Colonic mucosa (tissue), 4 donors: Measurements from ENCODE around the gene SEC24D. TPM values are rescaled to one million over a fixed set of nuclear protein-coding genes. Genes with fewer than 3 reads are reported as not detected.

Source experiments
- DNase-seq: peaks from one replicate; pipeline ENCODE4 v3.0.0-alpha.2; 2020
- H3K27ac ChIP-seq: fragments of 200-600 bp; one replicate; pipeline ENCODE4 v1.8.0; 2021
- H3K27me3 ChIP-seq: fragments of 200-600 bp; one replicate; pipeline ENCODE4 v1.8.0; 2021
- H3K36me3 ChIP-seq: fragments of 200-600 bp; one replicate; pipeline ENCODE4 v1.8.0; 2021
- H3K4me1 ChIP-seq: fragments of 200-600 bp; one replicate; pipeline ENCODE4 v1.8.0; 2021; ENCODE audit warnings: mild to moderate bottlenecking
- H3K4me3 ChIP-seq: fragments of 200-600 bp; one replicate; pipeline ENCODE4 v1.8.0; 2021
- H3K9ac ChIP-seq, 2 donors: one replicate each; pipeline ENCODE4 v1.7.0; 2013; ENCODE audit warnings: control low read depth in 2 of 2, low read depth in 2 of 2, low read length in 2 of 2
- H3K9me3 ChIP-seq: fragments of 200-600 bp; one replicate; pipeline ENCODE4 v1.8.0; 2021
- intact Hi-C: fragments of 100-400 bp; cut with DNase I; formaldehyde crosslinking; loops from one replicate; pipeline ENCODE4 v1.14.1; 2022
- total RNA-seq, 2 donors: library from RNA; stranded (reverse); fragmentation: NEBNext Ultra II Directional in 1 of 2; extraction: Animal tissue kit (Norgen Biotek cat#: 25700) in 1 of 2; gene quantifications; one replicate each; pipeline ENCODE4 v1.2.1, GENCODE V29; 2021
- TF ChIP-seq, protein P1 (sequence below): fragments of 200-600 bp; IDR thresholded peaks from one replicate; pipeline ENCODE4 v1.8.0; 2022; ENCODE audit warnings: antibody characterized with exemption, mild to moderate bottlenecking
- donor health status: healthy.
- donor health status: DM: no; HTN: no; CAD: no.
- donor health status: DM: no; HTN: no; CAD: no.

The SEC24D gene
- total RNA-seq, 2 donors from 2014 or later, result 71.8 to 77.0 TPM

DNA sequence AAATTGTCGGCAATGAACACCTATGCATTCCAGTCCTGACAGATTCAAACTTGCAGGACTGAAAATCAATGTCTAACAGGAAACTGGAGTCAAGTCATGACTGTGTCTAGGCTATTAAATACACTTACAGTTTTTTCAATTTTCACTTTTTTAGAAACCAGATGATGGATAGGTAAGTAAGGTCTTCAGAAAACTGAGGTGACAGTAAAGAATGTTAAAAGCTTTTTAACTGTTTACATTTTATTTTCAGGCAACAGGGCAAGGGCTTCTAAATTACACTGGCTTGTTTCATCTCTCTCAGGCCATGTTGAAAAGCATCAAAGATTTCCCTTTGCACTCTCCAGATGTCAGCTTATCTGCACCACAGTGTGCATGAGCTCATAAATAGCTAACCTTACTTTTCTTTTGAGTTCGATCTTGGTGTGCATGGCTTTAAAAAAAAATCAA lies 65.2 kb downstream of the SEC24D start:
- H3K27me3 ChIP-seq, result no peaks in the 10 kb centered on the region
- H3K9ac ChIP-seq, result no peak overlapping the region
- no peak for DNase-seq
- H3K9me3 ChIP-seq, result no peaks in the 10 kb centered on the region
- H3K4me3 ChIP-seq, result no peak overlapping the region
- H3K4me1 ChIP-seq, result no peaks in the 10 kb centered on the region
- H3K27ac ChIP-seq, result no peak overlapping the region
- intact Hi-C loops, result loop anchor here (5.0 kb wide), 2 partner anchors 117 to 197 kb away; partner anchors contain the start of gene SYNPO2
- TF ChIP-seq, protein P1, sequence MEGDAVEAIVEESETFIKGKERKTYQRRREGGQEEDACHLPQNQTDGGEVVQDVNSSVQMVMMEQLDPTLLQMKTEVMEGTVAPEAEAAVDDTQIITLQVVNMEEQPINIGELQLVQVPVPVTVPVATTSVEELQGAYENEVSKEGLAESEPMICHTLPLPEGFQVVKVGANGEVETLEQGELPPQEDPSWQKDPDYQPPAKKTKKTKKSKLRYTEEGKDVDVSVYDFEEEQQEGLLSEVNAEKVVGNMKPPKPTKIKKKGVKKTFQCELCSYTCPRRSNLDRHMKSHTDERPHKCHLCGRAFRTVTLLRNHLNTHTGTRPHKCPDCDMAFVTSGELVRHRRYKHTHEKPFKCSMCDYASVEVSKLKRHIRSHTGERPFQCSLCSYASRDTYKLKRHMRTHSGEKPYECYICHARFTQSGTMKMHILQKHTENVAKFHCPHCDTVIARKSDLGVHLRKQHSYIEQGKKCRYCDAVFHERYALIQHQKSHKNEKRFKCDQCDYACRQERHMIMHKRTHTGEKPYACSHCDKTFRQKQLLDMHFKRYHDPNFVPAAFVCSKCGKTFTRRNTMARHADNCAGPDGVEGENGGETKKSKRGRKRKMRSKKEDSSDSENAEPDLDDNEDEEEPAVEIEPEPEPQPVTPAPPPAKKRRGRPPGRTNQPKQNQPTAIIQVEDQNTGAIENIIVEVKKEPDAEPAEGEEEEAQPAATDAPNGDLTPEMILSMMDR, result no peak
- H3K36me3 ChIP-seq, result peaks cover 12% of the 10 kb centered on the region

DNA sequence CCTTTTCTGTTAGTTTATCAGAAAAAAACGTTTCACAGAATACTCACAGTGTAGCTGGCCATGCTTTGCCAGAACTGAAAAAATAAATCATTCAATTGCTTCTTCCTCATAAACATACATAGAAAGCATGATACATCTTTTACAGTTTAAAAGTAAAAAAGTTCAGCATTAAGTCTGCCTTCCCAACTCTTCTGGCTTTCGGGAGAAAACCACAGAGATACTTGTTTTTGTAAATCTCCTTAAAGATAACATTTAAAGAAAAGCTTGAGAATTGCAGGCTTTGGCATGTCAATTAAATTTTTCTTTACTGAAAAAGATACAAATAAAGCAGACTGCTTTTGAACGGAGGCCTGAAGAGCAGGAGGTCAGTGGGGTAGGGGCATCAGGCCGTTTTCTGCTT lies 66.8 kb downstream of the SEC24D start:
- TF ChIP-seq, protein P1, result no peak
- Histone ChIP-seq H3K36me3 (peaks cover 12% of the 10 kb centered on the region), H3K9ac (no peak overlapping the region), H3K27ac (no peak overlapping the region), H3K4me1 (no peaks in the 10 kb centered on the region), H3K4me3 (no peak overlapping the region), H3K9me3 (no peaks in the 10 kb centered on the region), H3K27me3 (no peaks in the 10 kb centered on the region)
- intact Hi-C loops, result no loop called here
- DNase-seq, result no peak

GRCh38 chr4:118767109-118767508 lies 68.8 kb downstream of the SEC24D start:
- peaks cover 12% of the 10 kb centered on the region for H3K36me3 ChIP-seq
- no peaks in the 10 kb centered on the region for H3K4me1 ChIP-seq
- no peak overlapping the region for H3K27ac ChIP-seq

DNA sequence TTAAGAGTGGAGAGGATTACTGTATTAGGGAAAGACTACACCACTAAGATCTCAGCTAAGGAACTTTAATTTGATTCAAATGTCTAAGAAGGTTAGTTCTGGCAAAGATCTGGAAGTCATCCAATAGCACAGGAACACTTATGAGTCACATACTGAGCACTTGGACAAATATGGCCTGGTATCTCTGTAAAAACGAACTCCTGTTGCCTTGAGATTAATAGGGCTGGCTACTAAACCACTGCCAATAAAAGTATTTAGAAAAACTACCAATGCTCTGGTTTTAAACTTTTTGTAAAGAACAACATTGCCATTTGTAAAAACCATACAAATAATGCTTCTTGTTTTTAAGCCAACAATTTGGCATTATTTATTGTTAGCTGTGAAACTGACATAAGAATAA lies 70.5 kb downstream of the SEC24D start:
- TF ChIP-seq, protein P1, result no peak
- no peak for DNase-seq
- no peaks in the 10 kb centered on the region for H3K27me3 ChIP-seq
- intact Hi-C loops, result no loop called here
- H3K9ac ChIP-seq, result no peak overlapping the region
- no peak overlapping the region for H3K4me3 ChIP-seq
- H3K4me1 ChIP-seq, result no peaks in the 10 kb centered on the region
- H3K36me3 ChIP-seq, result peaks cover 12% of the 10 kb centered on the region
- H3K9me3 ChIP-seq, result no peaks in the 10 kb centered on the region
- H3K27ac ChIP-seq, result peak overlapping the region; percentile 9

More at GRCh38 chr4:118767109-118767508, 68.8 kb downstream of the SEC24D start:
- Histone ChIP-seq H3K4me3 (no peak overlapping the region), H3K9me3 (no peaks in the 10 kb centered on the region), H3K9ac (no peak overlapping the region), H3K27me3 (no peaks in the 10 kb centered on the region)
- intact Hi-C loops, result no loop called here
- DNase-seq, result no peak
- TF ChIP-seq, protein P1, result no peak

DNA sequence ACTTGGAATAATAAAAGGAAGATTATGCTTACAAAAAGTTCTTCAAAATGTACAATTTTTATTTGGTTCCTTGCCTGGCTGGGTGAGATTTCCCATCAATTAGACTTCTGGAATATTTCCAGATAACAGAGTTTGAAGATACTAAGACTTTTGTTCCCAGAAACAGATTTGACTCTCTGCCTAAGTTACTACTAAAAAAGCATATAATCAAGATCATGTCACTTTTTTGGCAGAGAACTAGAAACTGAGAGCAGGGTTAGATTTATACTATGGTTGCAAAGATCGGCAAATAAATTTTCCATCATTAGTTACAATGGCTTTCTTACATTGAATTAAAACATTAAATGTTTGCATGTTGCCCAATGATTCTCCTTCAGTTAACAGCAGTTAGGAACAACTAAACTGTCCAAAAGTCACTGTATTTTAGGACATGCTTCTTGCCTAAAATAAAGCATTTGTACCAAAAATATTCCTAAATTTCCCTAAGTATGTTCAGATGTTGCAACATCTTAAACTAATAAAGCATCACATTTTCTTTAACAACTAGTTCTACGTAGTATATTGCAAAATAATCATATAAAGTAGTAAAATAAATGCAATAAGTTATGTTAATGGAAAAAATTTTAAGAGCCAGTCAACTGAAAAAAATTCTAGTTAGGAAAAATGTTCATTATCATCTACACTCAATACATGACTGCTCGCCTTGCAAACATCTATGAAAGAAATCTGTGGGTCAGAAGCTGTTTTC lies 73.0 kb downstream of the SEC24D start:
- intact Hi-C loops, result no loop called here
- TF ChIP-seq, protein P1, result no peak
- H3K9me3 ChIP-seq, result no peaks in the 10 kb centered on the region
- H3K27me3 ChIP-seq, result no peaks in the 10 kb centered on the region
- no peak overlapping the region for H3K9ac ChIP-seq
- DNase-seq, result no peak
- no peak overlapping the region for H3K4me3 ChIP-seq
- peaks cover 12% of the 10 kb centered on the region for H3K36me3 ChIP-seq
- H3K4me1 ChIP-seq, result no peaks in the 10 kb centered on the region
- peak overlapping the region; percentile 20 for H3K27ac ChIP-seq
